Retinal pigment epithelial cell (primary cell): ENCODE results near the gene BICRA.

Experiments
- DNase-seq: peaks from one replicate; pipeline ENCODE4 v3.0.0-alpha.2; 2010; ENCODE audit warnings: low read depth
- H3K4me3 ChIP-seq: 2 replicates; pipeline ENCODE4 v1.5.1; 2011; ENCODE audit warnings: mild to moderate bottlenecking, low read length, control low read depth, moderate library complexity
- CTCF ChIP-seq: conservative IDR thresholded peaks from 2 replicates; pipeline ENCODE4 v1.5.1; 2011; ENCODE audit warnings: low read depth, low read length, control low read depth, inconsistent platforms

Gene BICRA

GRCh38 chr19:47698631-47699359 lies 89.9 kb downstream of the BICRA start:
- TF ChIP-seq CTCF: no peak
- no peak overlapping the region for H3K4me3 ChIP-seq
- DNase-seq: no peak

DNA sequence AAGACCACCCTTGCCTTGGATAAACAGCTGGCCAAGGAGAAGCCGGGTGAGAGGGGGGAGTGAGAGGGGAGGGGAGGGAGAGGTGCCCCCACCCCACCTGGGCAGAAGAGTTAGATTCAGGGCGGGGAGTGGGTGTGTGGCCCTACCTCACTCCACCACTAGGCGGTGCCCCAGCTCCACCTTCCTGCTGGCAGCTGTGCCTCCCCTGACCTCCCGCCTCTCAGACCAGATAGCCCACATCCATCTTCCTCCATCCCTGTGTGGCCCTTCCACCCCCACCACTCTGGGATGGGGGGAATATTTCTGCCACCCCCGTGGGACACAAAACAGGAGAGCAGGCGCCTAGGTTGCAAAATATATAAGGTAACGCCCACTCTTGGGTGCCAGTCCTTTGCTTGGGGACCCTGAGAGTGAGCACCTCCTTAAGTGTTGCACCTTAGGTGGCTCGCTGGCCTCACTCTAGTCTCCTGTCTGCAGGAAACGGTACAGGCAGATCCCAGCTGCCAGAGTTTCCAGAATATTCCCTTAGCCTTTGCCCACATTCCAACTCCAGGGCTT lies 90.5 kb downstream of the BICRA start:
- H3K4me3 ChIP-seq: no peak overlapping the region
- TF ChIP-seq CTCF: peak; percentile 84
- no peak for DNase-seq

- DNase-seq: no peak
- H3K4me3 ChIP-seq: no peak overlapping the region
- TF ChIP-seq CTCF: no peak
These were observed 92.2 kb downstream of the BICRA start for GRCh38 chr19:47700934-47701716.

DNA sequence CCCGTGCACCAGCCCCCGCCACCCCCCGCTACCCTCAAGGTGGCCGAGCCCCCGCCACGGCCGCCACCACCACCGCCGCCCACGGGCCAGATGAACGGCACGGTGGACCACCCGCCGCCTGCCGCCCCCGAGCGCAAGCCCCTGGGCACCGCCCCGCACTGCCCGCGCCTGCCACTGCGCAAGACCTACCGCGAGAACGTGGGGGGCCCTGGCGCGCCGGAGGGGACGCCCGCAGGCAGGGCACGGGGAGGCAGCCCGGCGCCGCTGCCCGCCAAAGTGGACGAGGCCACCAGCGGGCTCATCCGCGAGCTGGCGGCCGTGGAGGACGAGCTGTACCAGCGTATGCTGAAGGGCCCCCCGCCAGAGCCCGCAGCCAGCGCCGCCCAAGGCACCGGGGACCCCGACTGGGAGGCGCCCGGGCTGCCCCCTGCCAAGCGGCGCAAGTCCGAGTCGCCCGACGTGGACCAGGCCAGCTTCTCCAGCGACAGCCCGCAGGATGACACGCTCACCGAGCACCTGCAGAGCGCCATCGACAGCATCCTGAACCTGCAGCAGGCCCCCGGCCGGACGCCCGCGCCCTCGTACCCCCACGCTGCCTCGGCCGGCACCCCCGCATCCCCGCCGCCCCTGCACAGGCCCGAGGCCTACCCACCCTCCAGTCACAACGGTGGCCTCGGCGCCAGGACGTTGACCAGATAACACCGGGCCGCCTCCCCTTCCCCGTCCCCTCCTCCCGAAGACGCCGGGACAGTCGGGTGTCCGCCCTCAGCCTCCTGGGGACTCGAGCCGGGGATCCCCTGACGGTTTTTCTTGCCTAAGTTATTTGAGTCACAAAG lies 93.0 kb downstream of the BICRA start:
- no peak for TF ChIP-seq CTCF
- no peak for DNase-seq
- no peak overlapping the region for H3K4me3 ChIP-seq

DNA sequence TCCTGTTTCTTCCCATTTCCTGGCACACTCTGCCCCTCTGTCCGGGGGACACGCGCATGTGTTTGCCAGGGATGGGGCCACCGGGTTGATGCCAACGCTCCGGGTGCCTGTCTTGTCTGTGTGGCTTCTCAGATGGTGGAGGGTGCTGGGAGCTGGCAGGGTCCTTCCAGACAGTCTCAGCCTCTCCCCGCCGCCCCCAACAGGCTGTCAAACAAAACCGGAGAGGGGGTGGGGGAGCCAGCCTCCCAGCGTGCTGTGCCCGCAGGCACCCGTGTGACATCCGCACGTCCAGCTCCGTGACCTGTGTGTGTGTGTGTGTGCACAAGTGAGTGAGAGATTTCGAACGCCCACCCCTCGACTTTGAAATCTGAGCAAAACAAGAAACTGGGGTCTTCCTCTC lies 93.7 kb downstream of the BICRA start:
- no peak overlapping the region for H3K4me3 ChIP-seq
- no peak for TF ChIP-seq CTCF
- DNase-seq: no peak

DNA sequence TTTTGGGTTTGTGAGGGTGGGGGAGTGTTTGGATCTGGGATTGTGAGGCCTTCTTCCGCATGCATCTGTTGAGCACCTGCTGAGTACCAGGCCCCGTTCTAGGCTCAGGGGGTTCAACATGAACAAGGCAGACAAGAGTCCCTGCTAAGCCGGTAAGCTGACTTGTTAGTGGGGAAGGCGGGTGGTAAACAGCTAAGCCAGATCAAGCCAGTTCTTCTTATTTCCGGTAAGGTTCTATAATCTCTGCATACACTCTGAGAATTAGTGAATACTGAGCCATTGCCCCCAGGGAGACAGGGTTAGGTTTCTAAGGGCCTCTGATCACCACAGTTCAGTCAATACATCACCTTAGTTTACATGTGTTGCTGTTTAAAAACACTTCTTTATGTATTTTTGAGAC lies 94.4 kb downstream of the BICRA start:
- no peak for TF ChIP-seq CTCF
- H3K4me3 ChIP-seq: no peak overlapping the region
- no peak for DNase-seq
